ENCODE results near the gene OSBP2. TPM values are rescaled to one million over a fixed set of nuclear protein-coding genes. Genes with fewer than 3 reads are reported as not detected.

OSBP2 gene
- total RNA-seq, 1 donor from 2014 or later: 0.53 TPM

DNA sequence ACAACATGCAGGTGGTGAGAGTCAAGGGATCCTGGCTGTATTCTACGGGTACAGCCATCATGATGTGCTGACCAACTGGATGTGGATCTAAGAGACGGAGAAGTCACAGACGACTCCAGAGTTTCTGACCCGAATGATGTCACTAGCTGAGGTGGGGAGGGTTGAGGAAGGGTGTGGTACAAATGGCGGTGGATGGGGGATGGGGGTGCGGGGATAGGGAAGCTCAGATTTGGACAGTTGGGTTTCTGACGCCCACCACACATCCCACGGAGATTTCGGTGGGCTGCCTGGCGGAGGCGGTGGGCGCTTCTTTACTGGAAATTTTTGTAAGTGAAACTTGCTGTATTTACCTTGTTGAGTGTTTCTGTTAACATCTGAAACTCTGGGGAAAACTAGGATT lies 126.7 kb downstream of the OSBP2 start:
- peaks cover 0 to 8% of the 10 kb centered on the region in 2 donors for H3K4me1 ChIP-seq
- intact Hi-C loops (cut with DNase I): no loop called here
- TF ChIP-seq CTCF (IDR thresholded peaks at IDR 0.05): no peak
- no peaks in the 10 kb centered on the region for H3K27me3 ChIP-seq
- DNase-seq (ENCODE audit: low spot score in 2 of 2): no peak
- no peaks in the 10 kb centered on the region for H3K36me3 ChIP-seq
- H3K4me3 ChIP-seq: no peak overlapping the region
- no peaks in the 10 kb centered on the region for H3K9me3 ChIP-seq
- H3K27ac ChIP-seq: no peak overlapping the region

GRCh38 chr22:30821863-30822215 lies 127.2 kb downstream of the OSBP2 start:
- Histone ChIP-seq H3K4me3 (peak overlapping the region; percentile 32 to 36), H3K27me3 (no peaks in the 10 kb centered on the region), H3K4me1 (peaks cover 0 to 8% of the 10 kb centered on the region in 2 donors), H3K9me3 (no peaks in the 10 kb centered on the region), H3K36me3 (no peaks in the 10 kb centered on the region), H3K27ac (no peak overlapping the region)
- DNase-seq (ENCODE audit: low spot score in 2 of 2): peak in 1 of 2 donors; percentile 42
- intact Hi-C loops (cut with DNase I): no loop called here
- TF ChIP-seq CTCF (IDR thresholded peaks at IDR 0.05): no peak

GRCh38 chr22:30822216-30823014 lies 127.7 kb downstream of the OSBP2 start:
- H3K4me3 ChIP-seq: peak overlapping the region; percentile 32 to 36

GRCh38 chr22:30823015-30823370 lies 128.3 kb downstream of the OSBP2 start:
- H3K27me3 ChIP-seq: no peaks in the 10 kb centered on the region
- TF ChIP-seq CTCF (IDR thresholded peaks at IDR 0.05): no peak

More at GRCh38 chr22:30822216-30823014, 127.7 kb downstream of the OSBP2 start:
- Histone ChIP-seq H3K9me3 (no peaks in the 10 kb centered on the region), H3K4me1 (peaks cover 0 to 8% of the 10 kb centered on the region in 2 donors), H3K36me3 (no peaks in the 10 kb centered on the region), H3K27me3 (no peaks in the 10 kb centered on the region), H3K27ac (no peak overlapping the region)
- no peak for TF ChIP-seq CTCF (IDR thresholded peaks at IDR 0.05)
- DNase-seq (ENCODE audit: low spot score in 2 of 2): peak in 1 of 2 donors; percentile 55
- intact Hi-C loops (cut with DNase I): no loop called here

DNA sequence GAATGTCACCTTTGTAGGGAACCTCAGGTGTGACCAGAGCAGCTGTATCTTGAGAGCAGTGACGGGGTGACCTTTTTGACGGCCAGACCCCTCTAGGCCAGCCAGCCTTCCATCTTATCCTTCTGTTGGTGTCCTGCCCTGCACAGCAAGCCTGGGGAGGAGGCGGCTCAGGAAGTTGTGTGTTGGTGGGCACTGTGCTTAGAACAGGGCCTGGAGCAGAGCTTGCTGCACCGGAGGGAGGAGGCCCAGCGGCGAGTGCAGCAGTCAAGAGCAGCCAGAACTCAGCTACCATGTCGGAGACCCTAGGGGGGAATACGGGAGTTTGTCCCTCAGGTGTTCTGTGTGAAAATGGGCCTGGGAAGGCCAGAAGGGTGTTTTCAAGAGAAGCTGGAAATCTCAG lies 129.4 kb downstream of the OSBP2 start:
- no peak for TF ChIP-seq CTCF (IDR thresholded peaks at IDR 0.05)
- no peak overlapping the region for H3K4me3 ChIP-seq
- DNase-seq (ENCODE audit: low spot score in 2 of 2): peak in 1 of 2 donors; percentile 27
- H3K4me1 ChIP-seq: peaks cover 0 to 8% of the 10 kb centered on the region in 2 donors
- H3K27ac ChIP-seq: no peak overlapping the region
- intact Hi-C loops (cut with DNase I): no loop called here
- no peaks in the 10 kb centered on the region for H3K9me3 ChIP-seq
- no peaks in the 10 kb centered on the region for H3K36me3 ChIP-seq
- no peaks in the 10 kb centered on the region for H3K27me3 ChIP-seq

More at GRCh38 chr22:30823015-30823370, 128.3 kb downstream of the OSBP2 start:
- Histone ChIP-seq H3K9me3 (no peaks in the 10 kb centered on the region), H3K36me3 (no peaks in the 10 kb centered on the region), H3K27ac (no peak overlapping the region), H3K4me3 (no peak overlapping the region), H3K4me1 (peaks cover 0 to 8% of the 10 kb centered on the region in 2 donors)
- intact Hi-C loops (cut with DNase I): no loop called here
- DNase-seq (ENCODE audit: low spot score in 2 of 2): peak in 1 of 2 donors; percentile 27
